Effector memory CD4-positive, alpha-beta T cell (primary cell): ENCODE measurements around the gene NELFCD.
"Not testable (repeated sequence)": the region's sequence is repeated elsewhere in the genome, so short reads cannot be mapped to it uniquely, and the experiment has no call there.

Experiments used
- DNase-seq, 3 donors: peaks; one replicate each; pipeline ENCODE4 v3.0.0-alpha.2; 2020
- H3K27ac ChIP-seq: 2 replicates; pipeline ENCODE4 v1.7.0; 2013; ENCODE audit warnings: mild to moderate bottlenecking, low read length, moderate library complexity; ENCODE audit not compliant: insufficient read depth, poor library complexity, severe bottlenecking
- H3K27me3 ChIP-seq: replicated peaks from 2 replicates; pipeline ENCODE4 v1.7.0; 2013; ENCODE audit warnings: mild to moderate bottlenecking, low read length; ENCODE audit not compliant: insufficient read depth, control insufficient read depth, poor library complexity, severe bottlenecking
- H3K36me3 ChIP-seq: 2 replicates; pipeline ENCODE4 v1.7.0; 2013; ENCODE audit warnings: mild to moderate bottlenecking, low read length, moderate library complexity; ENCODE audit not compliant: control insufficient read depth, insufficient read depth
- H3K4me1 ChIP-seq: 2 replicates; pipeline ENCODE4 v1.7.0; 2013; ENCODE audit warnings: low read length, mild to moderate bottlenecking; ENCODE audit not compliant: control insufficient read depth, insufficient read depth, poor library complexity, severe bottlenecking
- H3K4me3 ChIP-seq: 2 replicates; pipeline ENCODE4 v1.7.0; 2013; ENCODE audit warnings: low read length, low read depth, mild to moderate bottlenecking; ENCODE audit not compliant: insufficient read depth, poor library complexity, severe bottlenecking
- H3K9me3 ChIP-seq: 2 replicates; pipeline ENCODE4 v1.7.0; 2013; ENCODE audit warnings: mild to moderate bottlenecking, low read length, moderate library complexity; ENCODE audit not compliant: control insufficient read depth

Gene NELFCD

DNA sequence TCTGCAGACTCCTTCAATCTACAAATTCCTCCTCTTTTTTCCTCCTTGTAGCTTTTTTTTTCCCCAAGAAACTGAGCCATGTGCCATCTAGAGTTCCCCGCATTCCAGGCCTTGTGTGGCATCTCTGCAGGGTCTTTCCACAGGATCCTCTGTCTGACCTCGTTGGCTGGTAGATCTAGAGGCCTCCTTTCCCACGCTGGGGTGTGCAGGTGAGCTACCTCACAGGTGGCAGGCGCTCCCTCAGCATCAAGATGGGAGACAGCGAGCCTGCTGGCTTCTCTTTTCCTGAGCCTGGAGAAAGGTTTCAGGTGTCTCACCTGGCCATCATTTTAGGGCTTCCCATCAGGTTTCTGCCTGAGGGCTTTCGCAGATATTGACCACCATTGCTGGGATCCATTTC, 9.6 kb upstream of the NELFCD start:
- H3K4me1 ChIP-seq = no peaks in the 10 kb centered on the region
- H3K27ac ChIP-seq = no peak overlapping the region
- no peak for DNase-seq
- H3K4me3 ChIP-seq = no peak overlapping the region
- no peaks in the 10 kb centered on the region for H3K9me3 ChIP-seq
- no peaks in the 10 kb centered on the region for H3K36me3 ChIP-seq
- H3K27me3 ChIP-seq = no peaks in the 10 kb centered on the region

DNA sequence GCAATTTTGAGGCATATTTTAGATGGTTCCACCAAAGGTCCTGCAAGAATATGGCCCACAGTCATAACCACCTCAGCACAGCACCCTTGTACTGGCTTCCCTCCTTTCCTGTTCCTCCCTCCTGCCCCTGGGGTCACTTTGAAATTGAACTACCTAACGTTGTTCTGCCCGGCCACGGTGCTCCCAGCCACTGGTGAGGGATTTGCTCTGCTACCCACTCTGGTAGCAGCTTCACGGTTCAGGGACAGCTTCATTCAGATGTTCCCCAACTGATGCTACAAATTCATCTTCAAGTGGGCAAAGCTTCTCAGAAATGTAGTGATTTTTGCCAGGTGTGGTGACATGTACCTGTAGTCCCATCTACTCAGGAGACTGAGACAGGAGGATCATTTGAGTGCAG, 7.9 kb upstream of the NELFCD start:
- Histone ChIP-seq H3K9me3 (no peaks in the 10 kb centered on the region), H3K27me3 (no peaks in the 10 kb centered on the region), H3K36me3 (no peaks in the 10 kb centered on the region), H3K4me3 (no peak overlapping the region), H3K4me1 (no peaks in the 10 kb centered on the region), H3K27ac (no peak overlapping the region)
- DNase-seq = no peak

DNA sequence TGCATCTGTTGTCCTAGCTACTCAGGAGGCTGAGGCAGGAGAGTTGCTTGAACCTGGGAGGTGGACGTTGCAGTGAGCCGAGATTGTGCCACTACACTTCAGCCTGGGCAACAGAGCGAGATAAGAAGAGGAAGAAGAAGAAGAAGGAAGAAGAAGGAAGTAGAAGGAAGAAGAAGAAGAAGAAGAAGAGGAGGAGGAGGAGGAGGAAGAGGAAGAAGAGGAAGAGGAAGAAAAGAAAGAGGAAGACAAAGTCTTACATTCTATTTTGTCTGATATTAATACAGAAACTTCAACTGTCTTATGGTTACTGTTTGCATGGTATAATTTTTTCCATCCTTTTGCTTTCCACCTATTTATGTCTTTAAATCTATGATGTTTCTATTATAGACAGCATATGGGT, 7.2 kb upstream of the NELFCD start:
- no peak for DNase-seq
- H3K36me3 ChIP-seq = no peaks in the 10 kb centered on the region
- no peak overlapping the region for H3K27ac ChIP-seq

DNA sequence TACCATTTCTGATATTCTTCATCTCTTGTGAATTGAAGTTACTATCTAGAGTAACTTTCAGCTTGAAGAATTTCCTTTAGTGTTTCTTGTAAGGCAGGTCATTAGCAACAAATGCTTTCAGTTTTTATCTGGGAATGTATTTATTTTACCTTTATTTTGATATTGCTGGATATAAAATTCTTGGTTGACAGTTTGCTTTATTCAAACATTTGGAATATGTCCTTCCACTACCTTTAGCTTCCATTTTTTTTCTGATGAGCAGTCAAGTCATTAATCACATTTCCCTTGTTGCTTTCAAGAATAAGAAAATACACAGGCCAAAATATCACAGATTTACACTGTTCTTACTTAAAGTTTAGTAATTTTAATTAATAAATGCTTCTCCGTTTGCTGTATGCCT, 5.7 kb upstream of the NELFCD start:
- DNase-seq = no peak
- Histone ChIP-seq H3K27me3 (no peaks in the 10 kb centered on the region), H3K27ac (no peak overlapping the region), H3K9me3 (no peaks in the 10 kb centered on the region), H3K4me3 (no peak overlapping the region), H3K36me3 (no peaks in the 10 kb centered on the region), H3K4me1 (no peaks in the 10 kb centered on the region)

More for the DNA sequence above, 7.2 kb upstream of the NELFCD start:
- no peaks in the 10 kb centered on the region for H3K9me3 ChIP-seq
- no peak overlapping the region for H3K4me3 ChIP-seq
- H3K4me1 ChIP-seq = no peaks in the 10 kb centered on the region
- no peaks in the 10 kb centered on the region for H3K27me3 ChIP-seq

DNA sequence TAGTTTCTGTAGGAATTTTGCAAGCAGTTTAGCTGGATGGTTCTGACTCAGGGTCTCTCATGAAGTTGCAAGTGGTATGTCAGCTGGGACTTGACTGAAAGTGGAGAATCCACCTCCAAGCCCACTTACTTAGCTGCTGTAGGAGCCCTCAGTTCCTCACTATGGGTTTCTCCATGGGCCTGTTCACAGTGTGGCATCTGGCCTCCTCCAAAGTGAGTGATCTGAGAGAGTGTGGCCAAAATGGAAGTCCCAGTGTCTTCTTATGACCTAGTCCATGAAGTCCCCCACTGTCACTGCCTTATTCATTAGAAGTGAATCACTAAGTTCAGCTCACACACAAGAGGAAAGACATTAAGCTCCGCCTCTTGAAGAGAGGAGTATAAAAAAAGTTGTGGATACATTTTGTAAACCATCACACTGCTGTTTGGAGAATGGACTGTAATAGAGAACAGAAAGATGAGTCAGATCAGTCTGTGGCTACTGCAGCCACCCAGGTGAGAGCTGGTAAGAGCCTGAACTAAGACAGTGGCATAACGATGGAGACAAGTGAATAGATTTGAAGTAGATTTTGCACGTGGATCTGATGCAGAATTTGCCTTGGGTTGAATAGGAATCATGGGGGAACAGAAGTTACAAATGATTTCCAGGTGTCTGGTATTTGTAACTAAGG, 4.9 kb upstream of the NELFCD start:
- H3K9me3 ChIP-seq = no peaks in the 10 kb centered on the region
- no peak for DNase-seq
- H3K36me3 ChIP-seq = no peaks in the 10 kb centered on the region
- H3K27ac ChIP-seq = no peak overlapping the region
- H3K4me1 ChIP-seq = peaks cover 3% of the 10 kb centered on the region
- H3K4me3 ChIP-seq = no peak overlapping the region
- H3K27me3 ChIP-seq = no peaks in the 10 kb centered on the region

DNA sequence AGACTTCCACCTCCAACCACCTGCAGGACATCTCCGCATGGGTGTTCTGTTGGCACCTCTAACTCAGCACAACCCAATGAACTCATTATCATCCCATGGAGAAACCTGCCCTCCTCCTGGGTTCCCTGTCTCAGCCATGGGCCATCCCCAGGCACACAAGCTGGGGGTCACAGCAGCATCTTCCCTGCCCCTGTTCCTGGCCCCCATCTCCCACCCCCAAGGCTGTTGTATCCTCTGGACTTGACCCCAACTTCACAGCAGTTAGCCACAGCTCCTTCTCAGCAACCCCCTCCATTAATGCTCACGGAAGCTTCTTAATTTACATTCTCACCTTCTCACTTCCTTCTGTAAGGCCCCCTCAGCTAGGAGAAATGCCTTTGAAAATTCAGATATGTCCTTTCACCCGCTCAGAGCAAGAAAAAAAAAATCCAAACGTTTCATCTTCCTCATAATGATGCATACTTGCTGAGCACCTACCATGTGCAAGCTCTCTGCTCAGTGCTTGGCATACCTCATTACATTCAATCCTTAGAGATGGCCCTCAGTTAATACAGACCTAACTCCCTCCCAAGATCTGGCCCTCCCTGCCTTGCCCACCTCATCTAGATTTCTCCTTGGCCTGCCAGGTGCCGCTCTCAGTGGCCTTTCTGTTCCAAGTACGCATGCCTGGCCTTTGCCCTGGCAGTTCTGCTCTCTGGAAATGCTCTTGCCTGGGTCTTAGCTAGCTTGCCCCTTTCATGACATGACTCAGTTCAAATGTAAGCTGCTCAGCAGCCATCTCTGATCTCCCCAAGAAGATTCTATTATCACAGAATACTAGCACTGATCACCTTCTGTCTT, 2.5 kb upstream of the NELFCD start:
- H3K9me3 ChIP-seq = no peaks in the 10 kb centered on the region
- no peak overlapping the region for H3K4me3 ChIP-seq
- no peaks in the 10 kb centered on the region for H3K27me3 ChIP-seq
- H3K27ac ChIP-seq = no peak overlapping the region
- no peaks in the 10 kb centered on the region for H3K36me3 ChIP-seq
- H3K4me1 ChIP-seq = peaks cover 12% of the 10 kb centered on the region
- DNase-seq = no peak

DNA sequence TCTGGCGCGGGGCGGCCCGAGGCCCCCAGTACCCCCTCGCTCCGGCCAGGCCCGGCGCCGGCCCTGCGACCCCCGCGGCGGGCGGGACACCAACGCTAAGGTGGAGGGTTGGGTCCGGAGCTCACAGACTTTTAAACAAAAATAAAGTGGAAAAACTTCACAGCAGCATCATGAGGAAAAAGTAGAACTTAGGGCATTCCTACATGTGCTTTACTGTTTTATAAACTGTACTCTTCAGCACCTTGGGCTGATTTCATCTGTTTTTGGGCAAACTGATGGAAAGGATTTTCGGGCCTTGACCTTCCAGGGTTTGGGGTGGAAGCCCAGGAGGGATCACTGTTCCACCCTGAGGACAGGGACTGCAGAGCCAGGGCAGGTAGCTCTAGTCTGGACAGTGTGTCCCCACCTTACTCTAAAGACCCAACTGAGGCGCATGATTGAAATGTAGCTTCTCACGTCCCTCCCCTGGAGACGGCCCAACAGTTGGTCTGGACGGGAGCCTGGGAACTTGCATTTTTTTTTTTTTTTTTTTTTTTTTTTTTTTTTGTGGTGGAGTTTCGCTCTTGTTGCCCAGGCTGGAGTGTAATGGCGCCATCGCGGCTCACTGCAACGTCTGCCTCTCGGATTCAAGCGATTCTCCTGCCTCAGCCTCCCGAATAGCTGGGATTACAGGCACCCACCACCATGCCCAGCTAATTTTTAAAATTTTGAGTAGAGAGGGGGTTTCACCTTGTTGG, 740 bp downstream of the NELFCD start:
- Histone ChIP-seq H3K4me3 (peak overlapping the region; percentile 60), H3K27ac (peak overlapping the region; percentile 68), H3K9me3 (no peaks in the 10 kb centered on the region), H3K36me3 (peaks cover 13% of the 10 kb centered on the region), H3K27me3 (no peaks in the 10 kb centered on the region), H3K4me1 (peaks cover 20% of the 10 kb centered on the region)
- DNase-seq = no peak

DNA sequence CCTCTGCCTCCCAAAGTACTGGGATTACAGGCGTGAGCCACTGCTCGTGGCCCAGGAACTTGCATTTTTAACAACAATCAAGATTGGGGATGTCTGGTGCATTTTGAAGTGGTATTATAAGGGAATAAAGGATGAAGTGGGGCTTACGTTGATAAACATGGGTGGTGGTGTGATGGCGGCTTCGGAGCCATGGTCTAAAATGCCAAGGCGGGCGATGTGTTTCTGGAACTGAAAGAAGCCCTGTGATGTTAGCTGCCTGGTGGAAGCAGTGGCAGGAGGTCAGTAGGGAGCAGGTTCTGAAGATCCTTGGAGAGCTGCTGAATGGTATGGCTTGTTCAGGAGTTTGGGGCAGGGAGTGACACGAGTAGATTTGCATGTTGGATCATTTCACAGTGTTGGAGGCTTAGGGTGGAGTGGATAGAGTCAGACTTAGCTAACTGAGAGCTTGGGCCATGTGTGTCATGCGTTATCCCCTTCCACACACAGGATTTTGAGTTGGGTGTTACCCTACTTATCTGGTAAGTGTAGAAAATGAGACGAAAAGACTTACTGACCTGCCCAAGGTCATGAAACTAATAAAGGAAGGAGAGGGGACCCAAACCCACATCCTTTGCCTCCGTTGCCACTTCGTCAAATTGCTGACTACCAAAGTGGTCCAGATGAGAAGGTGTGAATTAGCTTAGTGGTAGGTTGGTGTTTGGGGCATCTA, 1.5 kb downstream of the NELFCD start:
- DNase-seq = no peak
- no peaks in the 10 kb centered on the region for H3K27me3 ChIP-seq

DNA sequence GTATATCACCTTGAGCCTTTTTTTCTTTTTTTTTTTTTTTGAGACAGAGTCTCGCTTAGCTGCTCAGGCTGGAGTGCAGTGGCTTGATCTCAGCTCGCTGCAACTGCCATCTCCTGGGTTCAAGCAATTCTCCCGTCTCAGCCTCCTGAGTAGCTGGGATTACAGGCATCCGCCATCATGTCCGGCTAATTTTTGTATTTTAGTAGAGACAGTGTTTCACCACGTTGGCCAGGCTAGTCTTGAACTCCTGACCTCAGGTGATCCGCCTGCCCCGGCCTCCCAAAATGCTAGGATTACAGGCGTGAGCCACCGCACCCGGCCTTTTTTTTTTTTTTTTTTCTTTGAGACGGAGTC, 2.0 kb downstream of the NELFCD start:
- not testable (repeated sequence) for H3K27ac ChIP-seq, DNase-seq, H3K27me3 ChIP-seq, H3K4me3 ChIP-seq, H3K9me3 ChIP-seq
- H3K36me3 ChIP-seq = peaks cover 25% of the 10 kb centered on the region
- peaks cover 20% of the 10 kb centered on the region for H3K4me1 ChIP-seq

More for the DNA sequence above, 1.5 kb downstream of the NELFCD start:
- Histone ChIP-seq H3K9me3 (no peaks in the 10 kb centered on the region), H3K36me3 (peaks cover 20% of the 10 kb centered on the region), H3K27ac (no peak overlapping the region), H3K4me1 (peaks cover 20% of the 10 kb centered on the region), H3K4me3 (peak overlapping the region; percentile 60)
